ENCODE results near the gene PLPPR1. TPM values are rescaled to one million over a fixed set of nuclear protein-coding genes. Genes with fewer than 3 reads are reported as not detected.
A peak's percentile ranks its signal among the peaks of the same experiment; 100 is the strongest.

Gene PLPPR1
- total and polyA plus RNA-seq, 2 donors (not counting 3 experiments of a cell fraction or from before 2014, with no cell fraction given): 0.18 to 0.50 TPM

DNA sequence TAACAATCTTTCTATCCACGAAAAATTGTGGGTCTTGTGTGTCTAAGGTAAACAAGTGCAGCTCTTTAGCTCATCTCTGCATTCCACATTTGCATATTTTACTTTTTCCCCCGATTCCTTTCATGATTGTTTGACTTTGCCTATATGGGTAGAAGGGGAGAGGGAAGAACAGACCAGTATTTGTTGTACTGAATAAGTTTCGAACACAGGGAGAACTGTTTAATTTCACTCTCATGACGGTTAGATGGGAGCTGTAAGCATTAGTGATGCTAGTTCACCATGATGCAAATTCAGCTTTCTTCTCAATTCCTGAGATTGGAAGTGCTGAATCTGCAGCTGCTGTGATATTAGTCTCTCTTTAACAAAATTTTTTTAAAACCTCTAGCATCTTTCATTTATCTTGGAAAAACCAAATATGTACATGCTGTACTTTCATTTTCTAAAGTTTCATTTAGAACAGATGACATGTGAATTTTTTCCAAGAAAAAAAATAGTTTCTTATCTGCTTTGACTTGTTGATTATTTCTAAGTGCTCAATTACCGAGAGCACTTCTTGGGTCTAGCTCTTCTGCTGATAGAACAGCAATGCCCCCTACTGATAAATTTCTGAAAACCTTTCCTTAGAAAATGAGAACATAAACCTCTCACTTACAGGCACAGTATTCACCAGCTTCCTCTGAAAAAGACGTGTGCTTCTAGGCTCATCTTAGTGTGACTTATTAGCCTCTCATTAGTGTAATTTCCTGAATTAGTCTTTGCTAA, 206.8 kb downstream of the PLPPR1 start:
- FAIRE-seq: no peak
- POLR2A ChIA-PET: no interaction called here
- H3K4me1 ChIP-seq (ENCODE audit: control insufficient read depth, extremely low read depth, insufficient read depth, low read length): no peaks in the 10 kb centered on the region
- no peaks in the 10 kb centered on the region for H3K27me3 ChIP-seq (ENCODE audit: control insufficient read depth in 2 of 2, insufficient read depth in 2 of 2, low read length in 2 of 2)
- no peak overlapping the region for H2AFZ ChIP-seq (ENCODE audit: low read depth, low read length)
- H3K4me2 ChIP-seq (ENCODE audit: insufficient read depth, low read length): no peak overlapping the region
- no peak overlapping the region for H3K9ac ChIP-seq (replicated peaks; ENCODE audit: extremely low read depth, insufficient read depth, low read length)
- H3K4me3 ChIP-seq (replicated peaks in 1 of 3; ENCODE audit: insufficient read depth in 1 of 3, low read depth in 1 of 3, low read length in 3 of 3): no peak overlapping the region
- TF ChIP-seq, protein P1, sequence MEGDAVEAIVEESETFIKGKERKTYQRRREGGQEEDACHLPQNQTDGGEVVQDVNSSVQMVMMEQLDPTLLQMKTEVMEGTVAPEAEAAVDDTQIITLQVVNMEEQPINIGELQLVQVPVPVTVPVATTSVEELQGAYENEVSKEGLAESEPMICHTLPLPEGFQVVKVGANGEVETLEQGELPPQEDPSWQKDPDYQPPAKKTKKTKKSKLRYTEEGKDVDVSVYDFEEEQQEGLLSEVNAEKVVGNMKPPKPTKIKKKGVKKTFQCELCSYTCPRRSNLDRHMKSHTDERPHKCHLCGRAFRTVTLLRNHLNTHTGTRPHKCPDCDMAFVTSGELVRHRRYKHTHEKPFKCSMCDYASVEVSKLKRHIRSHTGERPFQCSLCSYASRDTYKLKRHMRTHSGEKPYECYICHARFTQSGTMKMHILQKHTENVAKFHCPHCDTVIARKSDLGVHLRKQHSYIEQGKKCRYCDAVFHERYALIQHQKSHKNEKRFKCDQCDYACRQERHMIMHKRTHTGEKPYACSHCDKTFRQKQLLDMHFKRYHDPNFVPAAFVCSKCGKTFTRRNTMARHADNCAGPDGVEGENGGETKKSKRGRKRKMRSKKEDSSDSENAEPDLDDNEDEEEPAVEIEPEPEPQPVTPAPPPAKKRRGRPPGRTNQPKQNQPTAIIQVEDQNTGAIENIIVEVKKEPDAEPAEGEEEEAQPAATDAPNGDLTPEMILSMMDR (IDR thresholded peaks at IDR 0.05; ENCODE audit: extremely low read depth in 1 of 2, insufficient read depth in 1 of 2, low read depth in 1 of 2, low read length in 2 of 2): peak; percentile 14 to 38
- TF ChIP-seq, protein P2, sequence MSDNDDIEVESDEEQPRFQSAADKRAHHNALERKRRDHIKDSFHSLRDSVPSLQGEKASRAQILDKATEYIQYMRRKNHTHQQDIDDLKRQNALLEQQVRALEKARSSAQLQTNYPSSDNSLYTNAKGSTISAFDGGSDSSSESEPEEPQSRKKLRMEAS (IDR thresholded peaks at IDR 0.05; ENCODE audit: insufficient read depth, insufficient read length): no peak
- intact Hi-C loops (cut with micrococcal nuclease): loop anchor here (1.0 kb wide), 4 partner anchors 116 to 633 kb away; no protein-coding TSS in a partner anchor
- H3K36me3 ChIP-seq (ENCODE audit: control insufficient read depth in 2 of 2, extremely low read depth in 1 of 2, insufficient read depth in 2 of 2, low read length in 2 of 2): no peaks in the 10 kb centered on the region
- H3K9me1 ChIP-seq (replicated peaks; ENCODE audit: control insufficient read depth, extremely low read depth, insufficient read depth, low read length): no peaks in the 10 kb centered on the region
- DNase-seq (ENCODE audit: low read depth, low spot score): peak; percentile 58
- no peaks in the 10 kb centered on the region for H3K79me2 ChIP-seq (ENCODE audit: control insufficient read depth, insufficient read depth, low read length)
- dilution Hi-C loops (cut with MboI; ENCODE audit: extremely low pct_ligation_motif_present, low sequenced_read_pairs): no loop called here
- H3K9me3 ChIP-seq (replicated peaks; ENCODE audit: control insufficient read depth, insufficient read depth, low read length): no peaks in the 10 kb centered on the region
- BruUV-seq (replicated peaks): no TSS peak
- H4K20me1 ChIP-seq (replicated peaks; ENCODE audit: control insufficient read depth, extremely low read depth, insufficient read depth, low read length): no peaks in the 10 kb centered on the region
- H3K27ac ChIP-seq (ENCODE audit: insufficient read depth, low read depth, low read length): no peak overlapping the region
- CTCF ChIA-PET: interaction anchor here (0.6 to 1.8 kb wide), 22 partner anchors 9 to 634 kb away, joined by 3 to 103 read pairs (median 4); no protein-coding TSS in a partner anchor

DNA sequence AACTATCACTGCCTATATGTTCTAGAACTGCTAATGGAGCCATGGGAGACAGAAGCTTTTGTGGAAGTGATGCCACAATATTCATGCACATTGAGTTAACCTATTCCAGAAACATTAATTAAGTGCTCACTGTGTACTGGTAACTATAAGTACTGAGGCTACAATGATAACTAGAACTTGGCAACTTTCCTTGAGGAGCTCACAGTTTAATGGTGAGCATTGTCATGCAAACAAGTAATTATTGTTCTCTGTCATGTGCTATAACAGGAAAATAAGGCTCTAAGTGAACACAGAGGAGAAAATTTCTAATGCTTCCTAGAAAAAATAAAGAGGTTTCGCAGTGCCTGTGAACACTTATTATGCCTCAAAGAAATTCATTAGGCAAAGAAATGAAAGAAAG, 214.1 kb downstream of the PLPPR1 start:
- no peak overlapping the region for H3K4me3 ChIP-seq (replicated peaks in 1 of 3; ENCODE audit: insufficient read depth in 1 of 3, low read depth in 1 of 3, low read length in 3 of 3)
- H3K4me1 ChIP-seq (ENCODE audit: control insufficient read depth, extremely low read depth, insufficient read depth, low read length): no peaks in the 10 kb centered on the region
- H3K79me2 ChIP-seq (ENCODE audit: control insufficient read depth, insufficient read depth, low read length): no peaks in the 10 kb centered on the region
- H3K36me3 ChIP-seq (ENCODE audit: control insufficient read depth in 2 of 2, extremely low read depth in 1 of 2, insufficient read depth in 2 of 2, low read length in 2 of 2): no peaks in the 10 kb centered on the region
- no peak for FAIRE-seq
- H4K20me1 ChIP-seq (replicated peaks; ENCODE audit: control insufficient read depth, extremely low read depth, insufficient read depth, low read length): no peaks in the 10 kb centered on the region
- no peak overlapping the region for H3K9ac ChIP-seq (replicated peaks; ENCODE audit: extremely low read depth, insufficient read depth, low read length)
- H3K9me1 ChIP-seq (replicated peaks; ENCODE audit: control insufficient read depth, extremely low read depth, insufficient read depth, low read length): no peaks in the 10 kb centered on the region
- no peak overlapping the region for H3K27ac ChIP-seq (ENCODE audit: insufficient read depth, low read depth, low read length)
- H3K9me3 ChIP-seq (replicated peaks; ENCODE audit: control insufficient read depth, insufficient read depth, low read length): no peaks in the 10 kb centered on the region
- TF ChIP-seq FOS (IDR thresholded peaks at IDR 0.05; ENCODE audit: borderline replicate concordance, insufficient read depth, low read length): no peak
- TF ChIP-seq, protein P2 (IDR thresholded peaks at IDR 0.05; ENCODE audit: insufficient read depth, insufficient read length): no peak
- no peaks in the 10 kb centered on the region for H3K27me3 ChIP-seq (ENCODE audit: control insufficient read depth in 2 of 2, insufficient read depth in 2 of 2, low read length in 2 of 2)
- ChIA-PET CTCF (no interaction called here), POLR2A (no interaction called here)
- dilution Hi-C loops (cut with MboI; ENCODE audit: extremely low pct_ligation_motif_present, low sequenced_read_pairs): no loop called here
- no peak for DNase-seq (ENCODE audit: low read depth, low spot score)
- H3K4me2 ChIP-seq (ENCODE audit: insufficient read depth, low read length): no peak overlapping the region
- BruUV-seq (replicated peaks): no TSS peak
- intact Hi-C loops (cut with micrococcal nuclease): no loop called here
- no peak overlapping the region for H2AFZ ChIP-seq (ENCODE audit: low read depth, low read length)
